C4-2B (cell line): ENCODE data around the gene NOXO1.

Experiments
- H3K27ac ChIP-seq: fragments of 450-650 bp; 2 replicates; pipeline ENCODE4 v1.5.1; 2017
- CTCF ChIP-seq: fragments of 450-650 bp; conservative IDR thresholded peaks from 2 replicates; pipeline ENCODE4 v1.5.1; 2017; ENCODE audit warnings: mild to moderate bottlenecking
- ZFX ChIP-seq: fragments of 450-650 bp; IDR thresholded peaks from 2 replicates; pipeline ENCODE4 v1.6.1; 2017

NOXO1 gene

DNA sequence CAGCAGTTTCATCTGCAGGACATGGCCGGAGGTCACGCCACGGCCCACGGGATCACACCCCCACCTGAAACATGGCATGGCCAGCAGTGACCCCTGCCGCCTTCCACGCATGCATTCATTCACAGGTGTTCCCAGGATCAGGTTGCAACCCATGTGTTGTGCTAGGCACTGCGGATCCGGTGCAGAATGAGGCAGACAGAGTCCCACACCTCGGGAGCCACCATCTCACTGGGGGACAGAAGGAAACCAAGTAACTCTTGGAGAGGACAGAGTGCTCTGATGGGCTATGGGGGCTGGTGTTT lies 33.9 kb downstream of the NOXO1 start:
- TF ChIP-seq ZFX (no peak), CTCF (no peak)
- H3K27ac ChIP-seq = no peak overlapping the region

DNA sequence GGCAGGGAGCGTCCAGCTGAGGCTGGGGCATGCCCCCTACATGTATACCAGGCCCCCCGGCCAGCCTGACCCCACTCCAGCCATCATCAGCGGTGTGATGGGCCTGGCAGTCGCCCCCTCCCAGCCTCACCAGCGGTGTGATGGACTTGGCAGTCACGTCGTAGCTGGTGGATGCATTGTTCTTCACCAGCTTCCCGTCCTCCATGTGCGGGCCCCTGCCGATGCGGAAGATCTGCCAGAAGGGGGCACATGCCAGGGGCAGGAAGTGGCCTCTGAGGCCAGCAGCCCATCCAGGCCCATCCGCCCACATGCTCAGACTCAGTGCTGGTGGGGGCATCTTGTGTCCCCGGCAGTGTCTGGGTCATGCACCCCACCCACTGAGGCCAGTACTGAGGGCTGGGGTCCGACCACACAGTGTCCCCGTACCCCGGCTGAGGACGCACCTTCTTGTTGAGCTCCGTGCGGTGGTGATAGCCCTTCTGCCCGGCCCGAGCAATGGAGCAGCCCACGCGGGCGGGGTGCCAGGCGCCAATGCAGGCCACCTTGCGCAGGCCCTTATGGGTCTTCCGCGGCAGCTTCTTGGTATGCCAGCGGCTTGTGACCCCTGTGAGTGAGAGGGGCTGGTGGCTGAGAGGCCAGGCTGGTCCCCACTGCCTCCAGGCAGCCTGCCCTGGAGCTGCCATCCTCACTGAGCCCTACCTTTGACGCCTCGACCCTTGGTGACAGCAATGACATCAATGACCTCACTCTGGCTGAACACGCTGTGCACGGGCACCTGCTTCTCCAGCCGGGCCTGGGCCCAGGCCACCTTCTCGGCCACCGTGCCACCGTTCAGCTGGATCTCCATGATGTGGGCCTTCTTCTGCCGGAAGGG lies 34.5 kb downstream of the NOXO1 start:
- H3K27ac ChIP-seq = no peak overlapping the region
- no peak for TF ChIP-seq CTCF
- no peak for TF ChIP-seq ZFX

DNA sequence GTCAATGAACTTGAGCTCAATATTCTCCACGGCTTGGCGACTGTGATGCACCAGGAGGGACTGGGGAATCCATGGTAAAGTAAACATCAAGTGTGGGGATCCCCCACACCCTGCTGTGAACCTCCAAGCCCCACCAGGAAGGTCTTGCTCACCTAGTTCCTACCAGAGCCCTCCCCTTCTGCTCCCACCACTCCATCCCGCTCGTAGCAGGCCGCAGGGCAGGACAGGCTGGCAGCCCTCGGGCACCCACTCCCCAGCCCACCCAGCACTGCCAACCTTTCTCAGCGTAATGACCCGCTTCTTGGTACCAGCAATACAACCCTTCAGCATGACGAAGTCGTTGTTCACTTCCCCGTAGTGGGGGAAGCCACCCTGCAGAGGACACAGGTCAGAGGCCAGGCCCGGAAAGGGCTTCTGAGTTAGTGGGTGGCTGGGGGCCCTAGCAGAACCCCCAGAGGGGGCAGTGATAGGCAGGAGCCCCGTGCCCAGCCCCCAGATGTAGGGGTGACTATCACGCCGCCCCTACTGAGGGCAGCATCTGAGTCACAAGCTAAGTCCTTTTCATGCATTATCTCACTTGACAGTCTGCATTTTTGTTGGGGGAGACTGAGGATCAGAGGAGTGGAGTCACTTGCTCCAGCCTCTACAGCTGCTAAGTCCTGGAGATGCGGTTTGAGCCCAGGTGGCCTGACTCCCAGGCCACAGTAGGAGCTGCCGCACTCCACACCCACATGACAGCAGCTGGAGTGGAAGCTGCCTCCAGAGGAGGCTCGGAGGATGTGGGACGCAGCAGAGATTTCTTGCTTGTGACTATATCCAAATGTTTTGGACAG lies 35.5 kb downstream of the NOXO1 start:
- no peak overlapping the region for H3K27ac ChIP-seq
- TF ChIP-seq ZFX = no peak
- no peak for TF ChIP-seq CTCF

- TF ChIP-seq CTCF = no peak
- no peak for TF ChIP-seq ZFX
- H3K27ac ChIP-seq = no peak overlapping the region
Observed at GRCh38 chr16:1944612-1945199, 36.6 kb downstream of the NOXO1 start.

DNA sequence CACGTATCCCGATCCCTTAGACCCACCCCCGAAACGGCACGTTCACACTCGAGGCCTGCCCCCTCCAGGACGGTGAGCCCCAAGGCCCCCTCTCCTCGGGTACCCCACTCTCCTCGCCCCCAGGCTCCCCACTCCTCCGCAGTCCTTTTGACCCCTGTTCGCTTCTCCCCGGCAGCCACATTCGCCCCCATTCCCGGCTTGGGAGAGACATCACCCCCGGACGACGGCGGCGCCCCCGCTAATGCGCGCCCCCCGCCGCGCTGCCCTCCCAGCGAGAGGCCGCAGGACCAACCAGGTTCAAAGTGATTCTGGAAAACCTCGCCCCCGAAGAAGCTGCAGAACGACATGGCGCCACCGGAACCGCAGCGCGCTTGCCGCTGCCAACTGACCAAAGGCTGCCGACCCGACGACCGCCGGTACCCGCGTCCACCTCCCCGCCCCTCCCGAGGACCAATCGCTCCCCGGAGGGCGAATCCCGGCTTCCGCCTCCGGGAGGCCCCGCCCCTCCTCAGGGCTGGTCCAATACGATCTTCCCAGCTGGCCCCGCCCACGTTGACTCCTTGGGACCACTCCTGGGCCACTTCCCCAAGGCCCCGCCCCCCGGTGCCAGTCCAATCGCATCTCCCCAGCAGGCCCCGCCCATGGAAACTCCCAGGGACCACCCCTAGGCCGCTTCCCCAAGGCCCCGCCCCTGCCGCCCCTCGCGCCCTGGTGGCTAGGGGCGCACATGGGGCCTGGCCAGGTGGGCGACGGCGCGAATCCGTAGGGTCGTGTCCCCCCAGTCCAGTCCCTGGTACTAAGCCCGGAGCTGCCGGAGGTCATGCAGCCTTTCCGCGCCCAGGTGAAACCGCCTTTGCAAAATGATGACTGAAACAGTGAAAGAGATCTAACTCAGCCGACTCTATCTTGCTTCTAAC lies 38.2 kb downstream of the NOXO1 start, which contains the start of gene MSRB1:
Gene MSRB1, minus strand, starts transcription at position 390 of the 917 bp plus-strand sequence. Its CDS starts 43 bp downstream, at position 347.
- TF ChIP-seq CTCF (no peak), ZFX (no peak)
- H3K27ac ChIP-seq = peak within 1 kb of the TSS; percentile 85

- H3K27ac ChIP-seq = peak overlapping the region; percentile 85
- TF ChIP-seq ZFX = no peak
Observed at GRCh38 chr16:1942047-1942809, 39.0 kb downstream of the NOXO1 start.
